Middle frontal gyrus (tissue), 1 donor: Measurements from ENCODE around the gene TRPM3.
A peak's percentile ranks its signal among the peaks of the same experiment; 100 is the strongest.
"Not testable (repeated sequence)": the region's sequence is repeated elsewhere in the genome, so short reads cannot be mapped to it uniquely, and the experiment has no call there.

Experiments
- DNase-seq: peaks from one replicate; pipeline ENCODE4 v3.0.0-alpha.2; 2015; ENCODE audit warnings: low spot score; ENCODE audit errors: extremely low spot score

The TRPM3 gene

GRCh38 chr9:70673844-70674243, 447.6 kb downstream of the TRPM3 start:
- no peak for DNase-seq

GRCh38 chr9:70672161-70672649, 449.2 kb downstream of the TRPM3 start:
- no peak for DNase-seq

- DNase-seq = no peak
These were observed 452.7 kb downstream of the TRPM3 start for GRCh38 chr9:70668751-70669150.

GRCh38 chr9:70658765-70659164, 462.7 kb downstream of the TRPM3 start:
- no peak for DNase-seq

GRCh38 chr9:70656281-70656680, 465.1 kb downstream of the TRPM3 start:
- DNase-seq = no peak

GRCh38 chr9:70654144-70654543, 467.3 kb downstream of the TRPM3 start:
- DNase-seq = no peak

GRCh38 chr9:70644627-70645026, 476.8 kb downstream of the TRPM3 start:
- DNase-seq = not testable (repeated sequence)

- DNase-seq = no peak
These were observed 479.1 kb downstream of the TRPM3 start for GRCh38 chr9:70642341-70642740.

GRCh38 chr9:70641631-70642030, 479.8 kb downstream of the TRPM3 start:
- DNase-seq = no peak

GRCh38 chr9:70641031-70641430, 480.4 kb downstream of the TRPM3 start:
- DNase-seq = no peak

GRCh38 chr9:70639853-70640814, 481.3 kb downstream of the TRPM3 start:
- peak; percentile 69 for DNase-seq

- DNase-seq = no peak
These were observed 485.6 kb downstream of the TRPM3 start for GRCh38 chr9:70635790-70636189.

GRCh38 chr9:70634696-70635095, 486.7 kb downstream of the TRPM3 start:
- DNase-seq = no peak

GRCh38 chr9:70630971-70631370, 490.4 kb downstream of the TRPM3 start:
- DNase-seq = no peak

GRCh38 chr9:70629080-70629685, 492.2 kb downstream of the TRPM3 start:
- not testable (repeated sequence) for DNase-seq

GRCh38 chr9:70625078-70625477, 496.3 kb downstream of the TRPM3 start:
- no peak for DNase-seq

- DNase-seq = no peak
These were observed 502.6 kb downstream of the TRPM3 start for GRCh38 chr9:70618784-70619183.

GRCh38 chr9:70617033-70617828, 504.2 kb downstream of the TRPM3 start:
- no peak for DNase-seq

GRCh38 chr9:70616228-70616990, 505.0 kb downstream of the TRPM3 start:
- no peak for DNase-seq

- DNase-seq = no peak
These were observed 505.8 kb downstream of the TRPM3 start for GRCh38 chr9:70615464-70616138.
